OCI-LY3 (cell line): ENCODE data around the gene LGALSL.
"Not testable (repeated sequence)": the region's sequence is repeated elsewhere in the genome, so short reads cannot be mapped to it uniquely, and the experiment has no call there.

Experiments used
- H2AFZ ChIP-seq: fragments of 200-600, 300-600 bp; shearing (Covaris generic); 2 replicates; pipeline ENCODE4 v1.6.0; 2014; ENCODE audit warnings: antibody characterized with exemption, low read depth, low read length
- H3K27ac ChIP-seq: fragments of 200-600, 300-600 bp; sonication (generic); 2 replicates; pipeline ENCODE4 v1.5.1; 2014; ENCODE audit warnings: mild to moderate bottlenecking, low read length, moderate library complexity, mixed read lengths
- H3K27me3 ChIP-seq: fragments of 200-600, 300-600 bp; sonication (generic); 2 replicates; pipeline ENCODE4 v1.6.1; 2014; ENCODE audit warnings: low read depth, low read length, mixed read lengths
- H3K36me3 ChIP-seq: fragments of 200-600, 300-600 bp; sonication (generic); replicated peaks from 2 replicates; pipeline ENCODE3; 2014; ENCODE audit warnings: low read depth, low read length, mixed read lengths
- H3K4me1 ChIP-seq: fragments of 300-600, 200-600 bp; sonication (generic); 2 replicates; pipeline ENCODE4 v1.6.1; 2014; ENCODE audit warnings: low read length, mixed read lengths
- H3K4me2 ChIP-seq: fragments of 200-600, 300-600 bp; sonication (generic); 2 replicates; pipeline ENCODE4 v1.6.1; 2014; ENCODE audit warnings: low read length, mixed read lengths
- H3K4me3 ChIP-seq: fragments of 300-600, 200-600 bp; sonication (generic); 2 replicates; pipeline ENCODE4 v1.5.1; 2014; ENCODE audit warnings: antibody characterized with exemption, mild to moderate bottlenecking, low read length, moderate library complexity
- H3K79me2 ChIP-seq: fragments of 300-600, 200-600 bp; shearing (Covaris generic); 2 replicates; pipeline ENCODE4 v1.6.1; 2014; ENCODE audit warnings: mild to moderate bottlenecking, low read length, mixed read lengths
- H3K9ac ChIP-seq: fragments of 300-600, 200-600 bp; shearing (Covaris generic); 2 replicates; pipeline ENCODE4 v1.6.0; 2014; ENCODE audit warnings: mild to moderate bottlenecking, low read length, moderate library complexity
- H3K9me3 ChIP-seq: fragments of 200-600, 300-600 bp; shearing (Covaris generic); 2 replicates; pipeline ENCODE4 v1.6.1; 2014; ENCODE audit warnings: low read length, mixed read lengths; ENCODE audit not compliant: insufficient read depth
- H4K20me1 ChIP-seq: fragments of 200-600, 300-600 bp; sonication (generic); 2 replicates; pipeline ENCODE4 v1.6.1; 2016; ENCODE audit warnings: low read length, mixed read lengths; ENCODE audit not compliant: insufficient read depth
- CTCF ChIP-seq: fragments of 200-600, 300-600 bp; sonication (generic); IDR thresholded peaks from 2 replicates; pipeline ENCODE4 v1.5.1; 2014; ENCODE audit warnings: antibody characterized with exemption, low read length, low read depth
- EZH2phosphoT487 ChIP-seq: fragments of 200-600 bp; shearing (Covaris generic); IDR thresholded peaks from 2 replicates; pipeline ENCODE4 v1.6.1; 2018; ENCODE audit warnings: antibody characterized with exemption, mixed run types, low read depth

LGALSL gene

GRCh38 chr2:64442277-64442676 is 11.7 kb upstream of the LGALSL start:
- Histone ChIP-seq H3K27ac (no peak overlapping the region), H3K36me3 (no peaks in the 10 kb centered on the region), H3K4me2 (no peak overlapping the region), H3K27me3 (0 out of 2 replicates have a peak, but pooled peaks cover 8% of the 10 kb centered on the region), H3K4me1 (peaks cover 11% of the 10 kb centered on the region), H3K79me2 (no peaks in the 10 kb centered on the region), H3K9ac (no peak overlapping the region), H2AFZ (no peak overlapping the region), H4K20me1 (no peaks in the 10 kb centered on the region), H3K9me3 (no peaks in the 10 kb centered on the region), H3K4me3 (no peak overlapping the region)
- TF ChIP-seq EZH2phosphoT487 (no peak), CTCF (no peak)

- TF ChIP-seq CTCF, result no peak
- TF ChIP-seq EZH2phosphoT487, result no peak
- H3K4me3 ChIP-seq, result no peak overlapping the region
- H4K20me1 ChIP-seq, result no peaks in the 10 kb centered on the region
- no peak overlapping the region for H3K27ac ChIP-seq
- H3K9me3 ChIP-seq, result no peaks in the 10 kb centered on the region
- H2AFZ ChIP-seq, result no peak overlapping the region
- no peaks in the 10 kb centered on the region for H3K36me3 ChIP-seq
- no peaks in the 10 kb centered on the region for H3K79me2 ChIP-seq
- no peak overlapping the region for H3K9ac ChIP-seq
- peaks cover 11% of the 10 kb centered on the region for H3K4me1 ChIP-seq
- H3K4me2 ChIP-seq, result no peak overlapping the region
- 0 out of 2 replicates have a peak, but pooled peaks cover 8% of the 10 kb centered on the region for H3K27me3 ChIP-seq
These were observed 11.0 kb upstream of the LGALSL start for GRCh38 chr2:64442801-64443429.

GRCh38 chr2:64445970-64446369 is 8.0 kb upstream of the LGALSL start:
- not testable (repeated sequence) for H3K9me3 ChIP-seq, H3K27me3 ChIP-seq, H3K4me3 ChIP-seq, H3K36me3 ChIP-seq, H3K79me2 ChIP-seq, H2AFZ ChIP-seq, H3K27ac ChIP-seq, H4K20me1 ChIP-seq, H3K4me2 ChIP-seq, H3K9ac ChIP-seq
- H3K4me1 ChIP-seq, result peaks cover 11% of the 10 kb centered on the region

- Histone ChIP-seq H3K4me1 (peaks cover 11% of the 10 kb centered on the region), H3K4me3 (no peak overlapping the region), H3K36me3 (no peaks in the 10 kb centered on the region), H3K9me3 (no peaks in the 10 kb centered on the region), H3K79me2 (no peaks in the 10 kb centered on the region), H3K9ac (no peak overlapping the region), H4K20me1 (no peaks in the 10 kb centered on the region), H3K4me2 (no peak overlapping the region), H3K27ac (no peak overlapping the region), H2AFZ (no peak overlapping the region), H3K27me3 (0 out of 2 replicates have a peak, but pooled peaks cover 2% of the 10 kb centered on the region)
- TF ChIP-seq EZH2phosphoT487 (no peak), CTCF (no peak)
These were observed 6.5 kb upstream of the LGALSL start for GRCh38 chr2:64447317-64448040.
